ENCODE measurements around the gene HPSE.
A peak's percentile ranks its signal among the peaks of the same experiment; 100 is the strongest.
"Not testable (repeated sequence)": the region's sequence is repeated elsewhere in the genome, so short reads cannot be mapped to it uniquely, and the experiment has no call there.

HPSE gene

DNA sequence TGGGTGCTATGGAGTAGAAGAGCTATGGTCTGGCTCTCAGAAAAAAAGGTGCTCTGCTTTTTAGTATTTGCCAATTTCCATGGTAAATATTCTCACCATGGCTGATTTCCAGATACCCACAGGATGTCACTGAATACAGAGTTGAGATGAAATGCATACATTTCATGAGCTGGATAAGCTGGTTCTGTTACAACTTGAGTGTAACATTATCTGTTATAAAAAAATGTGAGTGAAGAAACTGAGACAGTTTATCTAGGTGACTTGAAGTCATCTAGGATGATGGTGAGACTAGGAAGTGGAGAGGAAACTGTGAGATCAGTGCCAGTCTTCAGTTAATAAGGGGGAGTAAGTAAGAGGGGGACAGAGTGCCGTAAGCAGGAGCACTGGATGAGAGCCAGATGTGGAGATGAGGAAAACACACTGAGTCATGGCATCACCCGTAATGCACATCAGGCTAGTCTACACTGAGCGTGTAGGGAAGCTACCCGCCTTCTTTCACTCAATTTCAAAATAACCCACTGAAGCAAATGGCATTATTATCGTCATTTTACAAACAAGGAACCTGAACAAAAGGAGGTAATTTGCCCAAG lies 5.0 kb downstream of the HPSE start:
- no peak for DNase-seq

- no peak for DNase-seq
Measured at GRCh38 chr4:83328521-83329187, 6.0 kb downstream of the HPSE start.

- no peak for DNase-seq
Measured at GRCh38 chr4:83326546-83326945, 8.1 kb downstream of the HPSE start.

- not testable (repeated sequence) for DNase-seq
Measured at GRCh38 chr4:83325306-83325705, 9.3 kb downstream of the HPSE start.

- DNase-seq = no peak
Measured at GRCh38 chr4:83323136-83323535, 11.5 kb downstream of the HPSE start.

GRCh38 chr4:83320548-83320947 lies 14.1 kb downstream of the HPSE start:
- DNase-seq = peak; percentile 9

GRCh38 chr4:83318666-83319065 lies 16.0 kb downstream of the HPSE start:
- no peak for DNase-seq

GRCh38 chr4:83317671-83318070 lies 17.0 kb downstream of the HPSE start:
- DNase-seq = no peak

- DNase-seq = no peak
Measured at GRCh38 chr4:83316459-83317165, 18.0 kb downstream of the HPSE start.

GRCh38 chr4:83315341-83315870 lies 19.2 kb downstream of the HPSE start:
- DNase-seq = no peak

- DNase-seq = no peak
Measured at GRCh38 chr4:83308672-83309071, 26.0 kb downstream of the HPSE start.

DNA sequence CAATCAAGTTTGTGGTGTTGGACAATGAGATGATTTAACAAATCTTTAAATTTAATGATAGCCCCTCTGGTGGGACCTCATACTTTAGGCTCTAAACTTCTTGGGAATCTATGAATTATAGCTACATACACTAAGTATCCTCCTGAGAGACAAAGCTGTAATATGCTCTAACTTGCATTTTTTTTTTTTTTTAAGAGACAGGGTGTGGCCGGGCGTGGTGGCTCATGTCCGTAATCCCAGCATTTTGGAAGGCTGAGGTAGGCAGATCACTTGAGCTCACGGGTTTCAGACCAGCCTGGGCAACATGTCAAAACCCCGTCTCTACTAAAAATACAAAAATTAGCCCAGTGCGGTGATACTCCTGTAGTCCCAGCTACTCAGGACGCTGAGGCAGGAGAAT lies 26.7 kb downstream of the HPSE start:
- DNase-seq = no peak

DNA sequence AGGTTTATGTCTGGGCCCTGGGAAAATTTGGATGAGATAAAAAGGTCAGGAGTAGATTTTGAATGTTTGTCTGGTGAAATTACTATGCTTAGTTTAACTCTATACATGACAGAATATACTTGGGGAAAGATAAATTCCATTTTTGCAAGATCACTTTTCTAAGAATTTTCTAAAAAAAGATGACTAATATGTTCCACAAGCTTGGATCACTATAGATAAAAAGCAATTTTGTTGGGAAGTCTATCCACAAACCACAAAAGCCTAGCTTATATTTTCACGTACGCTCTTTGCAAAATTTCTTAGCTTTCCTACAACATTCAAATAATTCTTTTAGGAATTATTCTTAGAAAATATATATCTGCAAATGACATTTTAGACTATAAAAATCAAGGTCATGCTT lies 29.5 kb downstream of the HPSE start:
- no peak for DNase-seq

DNA sequence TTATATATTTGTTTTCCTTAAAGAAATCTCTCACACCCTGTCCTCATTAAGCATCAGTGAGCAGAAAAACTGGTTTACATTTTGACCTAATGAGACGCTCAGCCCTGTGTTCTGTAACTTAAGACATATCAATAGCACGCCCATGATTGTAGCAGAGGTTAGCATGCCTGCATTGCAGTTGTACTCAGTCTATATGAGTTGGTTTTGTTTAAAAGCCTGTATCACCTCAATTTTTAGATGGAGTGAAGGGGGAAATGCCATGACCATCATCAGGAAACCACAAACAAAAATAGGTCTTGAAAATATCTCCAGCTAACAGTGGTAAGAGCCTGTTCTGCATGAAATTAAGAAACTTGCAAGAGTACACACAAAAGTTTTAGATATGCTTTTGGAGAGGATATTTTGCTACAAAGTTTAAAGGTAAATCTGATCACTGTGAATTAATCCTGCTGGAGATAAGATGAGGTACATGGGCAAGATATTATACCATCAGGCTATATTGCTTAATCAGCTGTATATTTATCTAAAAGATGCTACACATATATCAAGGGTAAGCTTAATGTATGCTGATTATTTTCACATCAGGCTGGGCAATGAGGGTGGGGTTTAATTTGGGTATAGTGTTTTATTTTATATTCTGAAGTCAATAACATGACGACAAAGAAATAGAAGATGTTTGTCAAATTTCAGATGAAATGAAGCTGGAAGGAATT lies 36.9 kb downstream of the HPSE start:
- DNase-seq = no peak

GRCh38 chr4:83293305-83294046 lies 41.2 kb downstream of the HPSE start:
- no peak for DNase-seq

- DNase-seq = not testable (repeated sequence)
Measured at GRCh38 chr4:83290059-83290774, 44.4 kb downstream of the HPSE start.

GRCh38 chr4:83288381-83288780 lies 46.3 kb downstream of the HPSE start:
- DNase-seq = not testable (repeated sequence)

- no peak for DNase-seq
Measured at GRCh38 chr4:83285055-83285407, 49.6 kb downstream of the HPSE start.

- DNase-seq = peak; percentile 92
Measured at GRCh38 chr4:83284193-83285054, 50.2 kb downstream of the HPSE start, which contains the start of gene COQ2. TSS of gene COQ2 (minus strand) at chr4:83284798. CDS start at chr4:83284764, 34 bp downstream.

- DNase-seq = no peak
Measured at GRCh38 chr4:83283181-83283580, 51.5 kb downstream of the HPSE start.

- no peak for DNase-seq
Measured at GRCh38 chr4:83282049-83282535, 52.6 kb downstream of the HPSE start.
